VCaP (cell line): ENCODE data around the gene TAL2.

Experiments
- H3K27ac ChIP-seq: fragments of 450-650 bp; 2 replicates; pipeline ENCODE4 v1.5.1; 2017
- TF ChIP-seq, protein P1 (sequence below): fragments of 450-650 bp; conservative IDR thresholded peaks from 2 replicates; pipeline ENCODE4 v1.5.1; 2017; ENCODE audit warnings: mild to moderate bottlenecking, moderate library complexity

Gene TAL2

DNA sequence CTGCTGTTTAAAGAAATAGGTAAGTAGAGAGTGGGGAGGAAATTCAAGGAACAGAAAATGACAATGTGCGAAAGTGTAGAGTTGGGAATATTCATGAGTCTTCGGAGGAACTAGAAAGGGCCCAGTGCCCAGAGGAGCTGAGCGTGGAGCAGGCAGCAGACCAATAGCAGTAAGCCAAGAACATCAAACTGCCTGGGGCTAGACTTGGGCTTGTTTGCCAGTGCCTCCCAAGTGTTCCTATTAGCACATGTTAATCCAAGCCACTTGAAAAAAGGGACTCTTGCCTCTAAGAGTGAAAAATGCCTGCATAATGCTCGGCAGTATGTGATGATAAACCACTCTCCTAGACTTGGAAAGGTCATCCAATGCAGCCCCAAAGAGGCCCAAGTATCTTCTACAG lies 1.2 kb upstream of the TAL2 start:
- TF ChIP-seq, protein P1, sequence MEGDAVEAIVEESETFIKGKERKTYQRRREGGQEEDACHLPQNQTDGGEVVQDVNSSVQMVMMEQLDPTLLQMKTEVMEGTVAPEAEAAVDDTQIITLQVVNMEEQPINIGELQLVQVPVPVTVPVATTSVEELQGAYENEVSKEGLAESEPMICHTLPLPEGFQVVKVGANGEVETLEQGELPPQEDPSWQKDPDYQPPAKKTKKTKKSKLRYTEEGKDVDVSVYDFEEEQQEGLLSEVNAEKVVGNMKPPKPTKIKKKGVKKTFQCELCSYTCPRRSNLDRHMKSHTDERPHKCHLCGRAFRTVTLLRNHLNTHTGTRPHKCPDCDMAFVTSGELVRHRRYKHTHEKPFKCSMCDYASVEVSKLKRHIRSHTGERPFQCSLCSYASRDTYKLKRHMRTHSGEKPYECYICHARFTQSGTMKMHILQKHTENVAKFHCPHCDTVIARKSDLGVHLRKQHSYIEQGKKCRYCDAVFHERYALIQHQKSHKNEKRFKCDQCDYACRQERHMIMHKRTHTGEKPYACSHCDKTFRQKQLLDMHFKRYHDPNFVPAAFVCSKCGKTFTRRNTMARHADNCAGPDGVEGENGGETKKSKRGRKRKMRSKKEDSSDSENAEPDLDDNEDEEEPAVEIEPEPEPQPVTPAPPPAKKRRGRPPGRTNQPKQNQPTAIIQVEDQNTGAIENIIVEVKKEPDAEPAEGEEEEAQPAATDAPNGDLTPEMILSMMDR: no peak
- no peak overlapping the region for H3K27ac ChIP-seq

DNA sequence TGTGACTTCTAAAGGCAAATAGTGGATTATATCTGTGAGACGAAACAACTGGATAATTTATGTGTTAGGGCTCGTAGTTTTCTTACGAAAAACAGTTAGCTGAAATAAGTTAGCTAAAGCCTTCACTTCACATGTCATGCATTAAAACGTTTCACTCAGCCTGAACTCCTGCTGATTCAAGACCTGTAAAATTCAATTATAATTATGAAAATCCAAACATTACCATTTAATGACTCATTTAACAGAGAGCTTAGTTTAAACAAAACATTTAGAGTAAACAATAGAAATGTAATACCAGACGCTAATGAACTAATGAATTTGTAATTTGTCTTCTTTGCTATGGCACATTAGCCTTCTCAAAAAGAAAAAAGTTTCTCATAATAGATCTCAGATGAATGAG lies 1.7 kb downstream of the TAL2 start:
- H3K27ac ChIP-seq: no peak overlapping the region
- TF ChIP-seq, protein P1: no peak

DNA sequence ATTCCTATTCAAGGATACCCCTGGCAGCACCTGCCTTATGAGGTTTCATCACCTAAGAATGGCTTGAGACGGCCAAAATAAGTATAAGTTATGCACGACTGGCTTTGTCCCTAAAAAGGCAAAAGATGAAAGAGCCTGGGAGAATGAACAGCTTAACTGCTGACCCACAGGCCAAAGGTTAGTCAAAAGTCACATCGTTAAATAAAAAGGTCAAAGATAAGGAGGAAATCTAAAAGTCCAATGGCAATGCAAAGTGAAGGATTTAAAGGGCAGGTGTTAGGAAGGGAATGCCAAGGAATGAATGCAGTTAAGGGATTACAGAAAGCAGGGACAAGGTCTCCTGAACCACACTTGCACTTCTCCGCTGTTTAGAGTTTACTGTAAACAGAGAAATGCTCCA lies 5.6 kb downstream of the TAL2 start:
- TF ChIP-seq, protein P1: no peak
- H3K27ac ChIP-seq: no peak overlapping the region

DNA sequence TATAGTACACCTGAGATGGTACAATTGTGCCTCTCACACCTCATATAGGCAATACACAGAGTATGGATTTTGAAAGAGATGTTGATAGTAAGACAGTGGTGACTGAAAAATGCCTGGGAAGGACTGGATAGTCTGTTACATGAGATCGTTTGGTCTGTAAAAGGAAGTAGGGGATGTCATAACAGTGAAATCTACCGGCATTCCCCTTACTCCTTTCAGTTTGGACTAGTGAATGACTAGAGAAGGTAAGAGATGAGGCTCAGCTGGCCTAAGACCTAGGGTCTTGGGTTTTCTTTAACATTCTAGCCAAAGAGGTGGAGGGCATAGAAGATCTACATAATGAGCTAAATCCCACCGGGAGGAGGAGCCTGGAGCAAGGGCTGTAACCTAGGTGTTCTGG lies 8.1 kb downstream of the TAL2 start:
- peak overlapping the region; percentile 71; the same call in 1 of the 2 replicates for H3K27ac ChIP-seq
- TF ChIP-seq, protein P1: no peak

DNA sequence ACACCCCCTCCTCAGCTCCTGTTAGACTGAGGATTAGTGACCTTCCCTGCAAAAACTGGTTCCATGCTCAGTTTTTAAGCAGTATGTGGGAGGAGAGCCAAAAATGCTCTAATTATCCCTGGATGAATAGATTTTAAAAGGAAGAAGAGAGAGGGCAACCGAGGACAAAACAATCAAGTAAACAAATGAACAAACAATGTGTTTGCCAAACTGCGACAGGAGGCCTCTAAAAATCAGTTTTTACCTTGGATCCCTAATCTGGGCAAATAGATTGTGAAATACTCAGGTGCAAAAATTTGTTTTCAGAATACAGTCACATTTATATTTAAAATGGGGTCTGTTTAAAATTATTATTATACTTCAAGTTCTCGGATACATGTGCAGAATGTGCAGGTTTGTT lies 8.5 kb downstream of the TAL2 start:
- TF ChIP-seq, protein P1: no peak

DNA sequence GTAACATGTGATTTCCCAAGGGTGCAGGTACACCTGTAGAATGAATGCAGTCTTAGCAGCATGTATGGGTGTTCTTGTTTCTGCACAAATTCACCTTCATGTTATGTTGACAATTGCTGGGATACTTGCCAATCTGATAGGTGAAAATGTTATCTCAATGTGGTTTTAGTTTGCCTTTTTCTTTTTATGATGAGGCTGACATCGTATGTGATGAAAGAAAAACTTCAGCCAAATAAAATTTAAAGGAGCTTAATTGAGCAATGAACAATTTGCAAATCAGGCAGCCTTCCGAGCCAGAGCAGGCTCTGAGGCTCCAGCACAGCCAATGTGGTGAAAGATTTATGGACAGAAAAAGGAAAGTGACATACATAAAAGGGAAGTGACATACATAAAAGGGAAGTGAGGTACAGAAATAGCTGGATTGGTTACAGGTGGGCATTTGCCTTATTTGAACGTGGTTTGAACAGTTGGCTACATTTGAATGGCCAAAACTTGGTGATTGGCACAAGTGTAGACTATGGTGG lies 10.5 kb downstream of the TAL2 start:
- H3K27ac ChIP-seq: peak overlapping the region; percentile 71
- TF ChIP-seq, protein P1: no peak

More for the DNA sequence above, 8.5 kb downstream of the TAL2 start:
- peak overlapping the region; percentile 71; the same call in 1 of the 2 replicates for H3K27ac ChIP-seq

DNA sequence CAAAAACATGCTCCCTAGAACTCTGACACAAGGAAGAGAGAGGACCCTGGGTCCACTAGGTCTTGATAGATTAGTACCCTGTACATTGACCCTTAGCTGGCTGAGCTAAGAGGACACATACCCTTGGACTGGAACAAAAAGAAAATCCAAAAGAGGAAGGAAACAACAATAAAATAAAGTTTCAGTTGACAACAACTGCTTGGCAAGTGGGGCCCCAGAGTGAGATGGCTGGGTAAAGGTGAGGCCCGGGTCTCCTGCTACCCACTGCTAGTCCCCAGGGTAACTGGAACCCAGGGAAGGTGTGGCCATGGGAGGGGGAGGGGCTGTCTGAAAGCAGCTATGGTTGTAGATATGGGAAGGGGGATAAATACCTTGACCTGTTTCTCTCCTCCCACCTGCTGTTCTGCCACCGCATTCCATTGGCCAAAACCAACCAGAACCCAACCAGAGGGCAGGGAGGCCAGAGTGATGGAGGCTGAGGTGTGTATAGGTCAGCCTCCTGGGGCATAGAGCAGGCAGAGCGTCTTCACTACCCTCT lies 11.7 kb downstream of the TAL2 start:
- H3K27ac ChIP-seq: peak overlapping the region; percentile 71
- TF ChIP-seq, protein P1: no peak
